T-helper 2 cell treated with Interferon-gamma antibody and Interleukin-4, amounts not matched to agents 5 μg/mL and 100 μg/mL, for 36 hours (primary cell): ENCODE measurements around the gene NPIPB5.
"Not testable (repeated sequence)": the region's sequence is repeated elsewhere in the genome, so short reads cannot be mapped to it uniquely, and the experiment has no call there.

Experiments
- DNase-seq: peaks from one replicate; pipeline ENCODE4 v3.0.0; 2021; ENCODE audit warnings: low spot score
- H3K27ac Mint-ChIP-seq: one replicate; pipeline ENCODE4 v1.8.0; 2021; ENCODE audit warnings: mild to moderate bottlenecking, mixed read lengths
- H3K27me3 Mint-ChIP-seq: one replicate; pipeline ENCODE4 v1.8.0; 2021; ENCODE audit warnings: low read depth, mixed read lengths
- H3K36me3 Mint-ChIP-seq: one replicate; pipeline ENCODE4 v1.8.0; 2021; ENCODE audit warnings: low read depth, mixed read lengths
- H3K4me1 Mint-ChIP-seq: one replicate; pipeline ENCODE4 v1.8.0; 2021; ENCODE audit warnings: low read depth, mixed read lengths
- H3K4me3 Mint-ChIP-seq: one replicate; pipeline ENCODE4 v1.8.0; 2022; ENCODE audit warnings: mild to moderate bottlenecking, moderate library complexity, mixed read lengths
- H3K9me3 Mint-ChIP-seq: one replicate; pipeline ENCODE4 v1.8.0; 2021; ENCODE audit warnings: mixed read lengths

NPIPB5 gene

DNA sequence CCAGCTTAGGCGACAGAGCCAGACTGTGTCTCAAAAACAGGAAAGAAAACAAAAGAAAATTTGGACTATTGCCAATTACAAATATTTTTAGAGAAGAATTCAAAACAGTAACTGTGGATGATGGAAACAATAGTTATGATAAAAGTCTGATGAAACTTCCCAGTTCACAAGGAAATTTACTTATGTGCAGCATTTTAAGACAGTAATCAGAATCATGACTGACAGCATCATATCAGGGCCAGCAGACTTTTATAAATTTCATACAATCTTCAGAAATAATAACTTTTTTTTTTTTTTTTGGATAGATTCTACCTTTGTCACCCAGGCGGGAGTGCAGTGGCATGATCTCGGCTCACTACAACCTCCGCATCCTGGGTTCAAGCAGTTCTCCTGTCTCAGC, at the start of gene NPIPB5:
Gene NPIPB5, plus strand, starts transcription at position 301 of the 400 bp plus-strand sequence. CDS start 2,911 bp downstream, outside the sequence.
- not testable (repeated sequence) for H3K4me1 Mint-ChIP-seq, DNase-seq, H3K27me3 Mint-ChIP-seq

DNA sequence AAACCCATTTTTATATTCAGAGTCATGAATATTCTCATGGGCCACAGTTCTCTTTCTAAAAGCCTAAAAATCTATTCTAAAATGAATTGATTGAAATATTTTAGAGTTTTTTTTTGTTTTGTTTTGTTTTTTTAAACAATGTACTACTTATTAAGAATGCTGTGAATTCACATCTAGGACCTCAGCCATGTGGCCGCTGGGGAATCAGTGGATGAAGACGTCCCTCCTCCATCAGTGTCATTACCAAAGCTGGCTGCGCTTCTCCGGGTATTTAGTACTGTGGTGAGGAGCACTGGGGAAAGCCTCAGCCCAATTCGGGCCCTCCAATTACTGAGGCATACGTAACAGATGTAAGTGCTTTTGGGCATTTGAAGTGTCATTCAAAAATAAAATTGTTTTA, 41.8 kb upstream of the NPIPB5 start:
- H3K27me3 Mint-ChIP-seq, H3K27ac Mint-ChIP-seq, H3K4me3 Mint-ChIP-seq, DNase-seq, H3K36me3 Mint-ChIP-seq, H3K9me3 Mint-ChIP-seq, H3K4me1 Mint-ChIP-seq: not testable (repeated sequence)

More for the DNA sequence above, at the start of gene NPIPB5:
- not testable (repeated sequence) for H3K9me3 Mint-ChIP-seq, H3K4me3 Mint-ChIP-seq, H3K27ac Mint-ChIP-seq, H3K36me3 Mint-ChIP-seq

DNA sequence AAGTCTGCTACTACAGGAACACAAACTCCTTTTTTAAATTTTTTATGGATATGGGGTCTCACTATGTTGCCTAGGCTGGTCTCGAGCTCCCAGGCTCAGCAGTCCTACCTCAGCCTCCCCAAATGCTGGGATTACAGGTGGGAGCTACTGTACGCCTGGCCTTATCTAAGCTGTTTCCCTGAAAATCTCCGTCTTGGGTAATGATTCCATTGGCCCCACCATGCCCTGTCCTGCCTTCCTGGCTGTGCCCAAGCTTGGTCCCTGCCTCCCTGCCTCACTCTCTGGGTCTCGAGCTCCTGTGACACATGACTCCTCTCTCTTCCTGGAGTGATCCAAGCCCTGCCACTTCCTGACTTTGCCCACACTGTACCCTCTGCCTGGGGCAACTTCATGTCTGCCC, 27.3 kb downstream of the NPIPB5 start:
- not testable (repeated sequence) for H3K27ac Mint-ChIP-seq

DNA sequence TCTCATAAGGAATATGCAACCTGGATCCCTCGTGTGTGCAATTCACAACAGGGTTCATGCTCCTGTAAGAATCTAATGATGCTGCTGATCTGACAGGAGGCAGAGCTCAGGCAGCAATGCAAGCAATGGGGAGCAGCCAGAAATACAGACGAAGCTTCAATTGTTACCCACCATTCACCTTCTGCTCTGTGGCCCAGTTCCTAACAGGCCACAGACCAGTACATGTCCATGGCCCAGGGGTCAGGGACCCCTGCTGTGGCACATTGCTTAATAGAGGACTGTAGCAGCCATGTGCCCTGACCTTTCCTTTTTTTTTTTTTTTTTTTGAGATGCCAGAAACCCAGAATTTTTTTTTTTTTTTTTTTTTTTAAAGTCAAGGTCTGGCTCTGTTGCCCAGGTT, 34.1 kb downstream of the NPIPB5 start:
- not testable (repeated sequence) for H3K27me3 Mint-ChIP-seq, H3K27ac Mint-ChIP-seq, H3K4me3 Mint-ChIP-seq, DNase-seq, H3K9me3 Mint-ChIP-seq, H3K4me1 Mint-ChIP-seq, H3K36me3 Mint-ChIP-seq

More for the DNA sequence above, 27.3 kb downstream of the NPIPB5 start:
- not testable (repeated sequence) for DNase-seq, H3K4me3 Mint-ChIP-seq, H3K4me1 Mint-ChIP-seq, H3K9me3 Mint-ChIP-seq, H3K36me3 Mint-ChIP-seq, H3K27me3 Mint-ChIP-seq

DNA sequence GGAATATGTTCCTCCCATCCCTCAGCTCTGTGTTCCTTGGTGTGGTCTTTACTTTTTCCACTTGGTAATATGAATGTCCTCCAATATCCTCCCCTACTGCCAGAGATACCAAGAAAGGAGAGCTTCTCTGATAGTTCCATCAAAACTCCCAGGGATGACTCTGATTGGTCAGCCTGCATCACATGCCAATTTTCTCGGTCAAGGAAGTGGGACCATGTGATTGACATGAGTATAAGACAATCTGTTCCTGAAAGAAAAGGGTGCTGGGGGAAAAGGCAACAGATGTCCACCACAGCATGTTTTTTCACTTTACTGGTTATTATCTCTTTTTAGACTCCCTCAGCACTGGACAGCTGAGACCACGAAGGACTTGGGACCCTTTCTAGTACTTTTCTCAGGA, 35.9 kb downstream of the NPIPB5 start:
- not testable (repeated sequence) for H3K27ac Mint-ChIP-seq, H3K36me3 Mint-ChIP-seq, H3K27me3 Mint-ChIP-seq

DNA sequence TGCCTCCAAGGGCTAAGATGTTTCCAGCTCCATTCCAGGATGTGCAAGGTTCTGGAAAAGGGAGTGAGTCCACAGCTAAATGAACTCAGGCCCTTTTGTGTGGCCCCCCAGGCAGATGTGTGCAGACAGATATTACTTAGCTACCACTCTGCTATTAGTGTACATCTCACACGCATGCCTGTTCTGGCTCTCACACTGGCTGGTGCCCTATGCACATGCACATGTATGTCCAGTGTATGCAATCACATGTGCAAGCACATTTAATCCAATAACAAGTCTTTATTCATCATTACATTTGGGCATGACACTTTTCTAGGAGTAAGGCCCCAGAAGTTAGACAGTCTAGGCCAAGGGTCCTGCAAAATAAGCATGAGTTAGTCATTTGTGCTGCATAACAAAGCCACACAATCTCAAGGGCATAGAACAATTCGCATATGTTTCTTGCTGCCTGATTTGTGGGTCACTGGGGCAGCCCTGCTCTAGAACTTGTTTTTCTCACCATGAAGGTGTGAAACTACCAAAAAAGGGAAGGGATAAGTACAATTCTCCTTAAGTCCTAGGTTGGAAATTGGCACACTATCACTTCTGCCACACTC, 36.6 kb downstream of the NPIPB5 start:
- H3K27me3 Mint-ChIP-seq, H3K4me1 Mint-ChIP-seq, H3K27ac Mint-ChIP-seq, H3K9me3 Mint-ChIP-seq, H3K4me3 Mint-ChIP-seq, DNase-seq, H3K36me3 Mint-ChIP-seq: not testable (repeated sequence)

More for the DNA sequence above, 35.9 kb downstream of the NPIPB5 start:
- not testable (repeated sequence) for H3K4me3 Mint-ChIP-seq, H3K9me3 Mint-ChIP-seq, DNase-seq, H3K4me1 Mint-ChIP-seq

DNA sequence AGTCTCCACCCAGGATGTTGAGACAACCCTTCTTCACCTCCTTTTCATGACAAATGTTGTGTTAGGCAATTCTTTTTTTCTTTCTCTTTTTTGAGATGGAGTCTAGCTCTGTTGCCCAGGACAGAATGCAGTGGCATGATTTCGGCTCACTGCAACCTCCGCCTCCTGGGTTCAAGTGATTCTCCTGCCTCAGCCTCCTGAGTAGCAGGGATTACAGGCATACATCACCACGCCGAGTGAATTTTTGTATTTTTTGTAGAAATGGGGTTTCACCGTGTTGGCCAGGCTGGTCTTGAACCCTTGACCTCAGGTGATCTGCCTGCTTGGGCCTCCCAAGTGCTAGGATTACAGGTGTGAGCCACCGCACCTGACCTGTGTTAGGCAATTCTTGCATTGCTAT, 39.2 kb downstream of the NPIPB5 start:
- not testable (repeated sequence) for H3K36me3 Mint-ChIP-seq, H3K4me1 Mint-ChIP-seq, H3K27ac Mint-ChIP-seq, H3K27me3 Mint-ChIP-seq, H3K4me3 Mint-ChIP-seq, H3K9me3 Mint-ChIP-seq, DNase-seq

DNA sequence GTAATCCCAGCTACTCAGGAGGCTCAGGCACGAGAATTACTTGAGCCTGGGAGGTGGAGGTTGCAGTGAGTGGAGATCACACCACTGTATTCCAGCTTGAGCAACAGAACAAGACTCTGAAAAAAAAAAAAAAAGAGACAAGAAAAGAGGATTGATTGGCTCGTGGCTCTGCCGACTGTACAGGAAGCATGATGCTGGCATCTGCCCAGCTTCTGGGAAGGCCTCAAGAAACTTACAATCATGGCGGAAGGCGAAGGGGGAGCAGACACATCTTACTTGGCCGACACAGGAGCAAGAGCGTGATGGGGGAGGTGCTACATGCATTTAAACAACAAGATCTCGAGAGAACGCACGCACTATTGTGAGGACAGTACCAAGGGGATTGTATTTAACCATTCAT, 40.5 kb downstream of the NPIPB5 start:
- not testable (repeated sequence) for H3K36me3 Mint-ChIP-seq, DNase-seq, H3K27ac Mint-ChIP-seq, H3K9me3 Mint-ChIP-seq, H3K4me3 Mint-ChIP-seq, H3K4me1 Mint-ChIP-seq, H3K27me3 Mint-ChIP-seq

DNA sequence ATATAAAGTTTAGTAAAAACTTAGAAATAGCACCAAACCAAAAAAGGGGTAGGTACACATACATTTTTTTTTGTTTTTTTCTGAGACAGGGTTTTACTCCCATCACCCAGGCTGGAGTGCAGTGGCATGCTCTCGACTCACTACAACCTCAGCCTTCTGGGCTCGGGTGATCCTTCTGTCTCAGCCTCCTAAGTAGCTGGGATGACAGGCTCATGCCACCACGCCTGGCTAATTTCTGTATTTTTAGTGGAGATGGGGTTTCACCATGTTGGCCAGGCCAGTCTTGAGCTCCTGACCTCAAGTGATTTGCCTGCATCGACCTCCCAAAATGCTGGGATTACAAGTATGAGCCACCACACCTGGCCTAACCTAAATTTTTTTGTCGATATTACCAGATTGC, 41.0 kb downstream of the NPIPB5 start:
- DNase-seq, H3K27ac Mint-ChIP-seq, H3K4me1 Mint-ChIP-seq, H3K9me3 Mint-ChIP-seq, H3K36me3 Mint-ChIP-seq, H3K27me3 Mint-ChIP-seq, H3K4me3 Mint-ChIP-seq: not testable (repeated sequence)

DNA sequence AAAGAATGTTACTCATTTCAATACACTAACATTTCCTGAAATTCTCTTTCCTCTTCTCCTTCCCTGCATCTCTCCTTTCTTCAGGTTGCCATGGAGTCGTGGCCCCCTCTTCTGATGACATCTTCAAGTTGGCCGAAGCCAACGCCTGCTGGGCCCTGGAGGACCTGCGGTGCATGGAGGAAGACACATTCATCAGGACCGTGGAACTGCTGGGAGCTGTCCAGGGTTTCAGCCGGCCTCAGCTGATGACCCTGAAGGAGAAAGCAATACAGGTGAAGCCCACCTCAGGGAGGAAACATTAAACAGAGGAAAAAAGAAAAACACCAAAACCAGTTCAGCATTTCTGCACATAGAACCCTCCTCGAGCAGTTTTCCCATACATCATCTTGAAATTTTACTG, 46.1 kb downstream of the NPIPB5 start:
- not testable (repeated sequence) for H3K9me3 Mint-ChIP-seq, H3K36me3 Mint-ChIP-seq, DNase-seq, H3K27ac Mint-ChIP-seq, H3K4me1 Mint-ChIP-seq, H3K4me3 Mint-ChIP-seq, H3K27me3 Mint-ChIP-seq
